ENCODE measurements around the gene PPM1G.

PPM1G gene

DNA sequence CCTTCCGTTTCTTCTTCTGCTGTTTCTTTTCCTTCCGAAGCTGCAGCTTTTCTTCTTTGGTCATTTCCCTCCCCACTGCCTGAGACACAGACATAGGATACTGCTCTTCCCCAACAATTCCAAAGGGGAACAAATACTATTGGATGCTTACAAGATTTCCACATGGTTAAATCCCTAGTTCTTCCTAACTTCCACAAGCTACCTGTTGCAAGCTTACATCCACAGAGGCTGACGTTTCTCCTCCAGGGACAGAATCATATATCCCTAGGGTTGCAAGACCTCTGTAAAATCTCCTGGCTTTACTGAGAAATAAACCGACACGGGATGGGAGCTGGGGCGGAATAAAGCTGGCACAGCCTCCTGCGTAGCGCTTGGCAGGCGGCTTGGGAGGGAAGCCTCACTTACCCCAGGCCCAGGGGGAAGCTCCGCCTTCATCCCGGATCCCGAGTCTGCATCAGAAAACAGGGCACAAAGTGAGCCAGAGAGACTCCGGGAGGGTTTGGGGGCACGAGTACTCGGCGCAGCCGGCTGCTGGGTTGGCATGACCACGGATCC lies 39.8 kb downstream of the PPM1G start:
- H3K36me3 ChIP-seq (ENCODE audit: control insufficient read depth, insufficient read depth, low read length), result peaks cover 5% of the 10 kb centered on the region
- no peak overlapping the region for H3K27ac ChIP-seq (ENCODE audit: low read depth, low read length)
- DNase-seq, result peak; percentile 79

GRCh38 chr2:27363933-27364332 lies 45.5 kb downstream of the PPM1G start:
- no peak overlapping the region for H3K56ac ChIP-seq (ENCODE audit: low read length)
- no peak overlapping the region for H3K18ac ChIP-seq (ENCODE audit: low read length)
- peaks cover 3% of the 10 kb centered on the region for H3K36me3 ChIP-seq (ENCODE audit: control insufficient read depth, insufficient read depth, low read length)
- peaks cover 6% of the 10 kb centered on the region for H3K79me1 ChIP-seq (ENCODE audit: low read length)
- no peak overlapping the region for H4K8ac ChIP-seq (ENCODE audit: low read depth, low read length)
- no peak for DNase-seq
- peaks cover 1% of the 10 kb centered on the region for H3K79me2 ChIP-seq (ENCODE audit: control insufficient read depth, insufficient read depth, low read length)
- WGBS (ENCODE audit: extremely low coverage, insufficient coverage, low lambda C conversion rate), result no CpG with 5 or more reads among the region's 2 CpGs
- no peak overlapping the region for H3K4me2 ChIP-seq (ENCODE audit: low read length)
- H3K27me3 ChIP-seq (ENCODE audit: insufficient read depth, low read length, poor library complexity), result no peaks in the 10 kb centered on the region
- no peak overlapping the region for H3K23ac ChIP-seq (ENCODE audit: low read length)
- no peak overlapping the region for H3K4me3 ChIP-seq (ENCODE audit: low read length)
- H2AK5ac ChIP-seq (ENCODE audit: low read length), result no peak overlapping the region
- no peak overlapping the region for H2BK5ac ChIP-seq (ENCODE audit: low read length)
- no peaks in the 10 kb centered on the region for H3K4me1 ChIP-seq (ENCODE audit: control insufficient read depth, low read depth, low read length)
- no peak overlapping the region for H3K27ac ChIP-seq (ENCODE audit: low read depth, low read length)
- H2BK120ac ChIP-seq (ENCODE audit: low read depth, low read length), result no peak overlapping the region
- no peak overlapping the region for H3K4ac ChIP-seq (ENCODE audit: low read depth, low read length)
- no peak overlapping the region for H4K5ac ChIP-seq (ENCODE audit: low read length)
- H3K9ac ChIP-seq (ENCODE audit: low read length), result no peak overlapping the region
- H2BK15ac ChIP-seq (replicated peaks; ENCODE audit: low read depth), result no peak overlapping the region

More for the DNA sequence above, 39.8 kb downstream of the PPM1G start:
- peak overlapping the region; percentile 69 for H3K4me3 ChIP-seq (ENCODE audit: low read length)
- peak overlapping the region; percentile 90 for H3K23ac ChIP-seq (ENCODE audit: low read length)
- no peaks in the 10 kb centered on the region for H3K27me3 ChIP-seq (ENCODE audit: insufficient read depth, low read length, poor library complexity)
- peaks cover 21% of the 10 kb centered on the region for H3K79me1 ChIP-seq (ENCODE audit: low read length)
- H2AK5ac ChIP-seq (ENCODE audit: low read length), result no peak overlapping the region
- H3K9ac ChIP-seq (ENCODE audit: low read length), result peak overlapping the region; percentile 91
- H3K4ac ChIP-seq (ENCODE audit: low read depth, low read length), result no peak overlapping the region
- H4K8ac ChIP-seq (ENCODE audit: low read depth, low read length), result no peak overlapping the region
- peak overlapping the region; percentile 97 for H3K56ac ChIP-seq (ENCODE audit: low read length)
- no peak overlapping the region for H4K5ac ChIP-seq (ENCODE audit: low read length)
- WGBS (ENCODE audit: extremely low coverage, insufficient coverage, low lambda C conversion rate), result no CpG with 5 or more reads among the region's 18 CpGs
- peak overlapping the region; percentile 67 for H3K4me2 ChIP-seq (ENCODE audit: low read length)
- H3K79me2 ChIP-seq (ENCODE audit: control insufficient read depth, insufficient read depth, low read length), result peaks cover 15% of the 10 kb centered on the region
- H3K18ac ChIP-seq (ENCODE audit: low read length), result no peak overlapping the region
- H2BK120ac ChIP-seq (ENCODE audit: low read depth, low read length), result no peak overlapping the region
- no peak overlapping the region for H2BK5ac ChIP-seq (ENCODE audit: low read length)
- no peak overlapping the region for H2BK15ac ChIP-seq (replicated peaks; ENCODE audit: low read depth)
- peaks cover 7% of the 10 kb centered on the region for H3K4me1 ChIP-seq (ENCODE audit: control insufficient read depth, low read depth, low read length)

DNA sequence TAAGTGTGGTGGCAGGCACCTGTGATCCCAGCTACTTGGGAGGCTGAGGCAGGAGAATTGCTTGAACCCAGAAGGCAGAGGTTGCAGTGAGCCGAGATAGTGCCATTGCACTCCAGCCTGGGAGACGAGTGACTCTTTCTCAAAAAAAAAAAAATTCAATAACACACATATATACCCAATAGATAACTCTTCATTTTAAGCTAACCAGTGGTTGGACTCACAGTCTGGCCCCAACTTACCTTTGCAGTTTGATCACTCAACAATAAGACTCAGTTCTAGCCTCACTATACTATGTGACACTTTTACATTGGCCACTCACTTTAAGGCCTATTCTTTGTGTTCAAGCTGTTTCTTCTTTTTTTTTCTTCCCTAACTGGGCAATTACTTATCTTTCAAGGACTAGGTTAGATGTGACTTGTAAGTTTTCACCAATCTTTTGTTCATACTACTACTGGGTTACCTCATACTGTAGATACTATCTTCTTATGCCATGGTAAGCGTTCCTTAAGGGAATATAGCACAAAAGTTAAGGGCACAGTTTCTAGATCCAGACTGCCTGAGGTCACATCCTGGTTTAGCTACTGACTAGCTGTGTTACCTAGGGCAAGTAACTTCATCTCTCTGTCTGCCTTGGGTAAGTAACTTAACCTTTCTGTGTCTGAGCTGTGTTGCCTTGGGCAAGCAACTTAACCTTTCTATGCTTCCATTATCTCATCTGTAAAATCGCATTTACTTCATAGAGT lies 46.5 kb downstream of the PPM1G start:
- Histone ChIP-seq H3K56ac (ENCODE audit: low read length) (no peak overlapping the region), H3K79me2 (ENCODE audit: control insufficient read depth, insufficient read depth, low read length) (peaks cover 3% of the 10 kb centered on the region), H3K4me3 (ENCODE audit: low read length) (no peak overlapping the region), H3K18ac (ENCODE audit: low read length) (no peak overlapping the region), H3K9ac (ENCODE audit: low read length) (no peak overlapping the region), H3K4me2 (ENCODE audit: low read length) (no peak overlapping the region), H3K36me3 (ENCODE audit: control insufficient read depth, insufficient read depth, low read length) (peaks cover 2% of the 10 kb centered on the region), H2AK5ac (ENCODE audit: low read length) (no peak overlapping the region), H2BK15ac (replicated peaks; ENCODE audit: low read depth) (no peak overlapping the region), H3K27ac (ENCODE audit: low read depth, low read length) (no peak overlapping the region), H3K27me3 (ENCODE audit: insufficient read depth, low read length, poor library complexity) (no peaks in the 10 kb centered on the region), H4K8ac (ENCODE audit: low read depth, low read length) (no peak overlapping the region), H2BK120ac (ENCODE audit: low read depth, low read length) (no peak overlapping the region), H3K79me1 (ENCODE audit: low read length) (no peaks in the 10 kb centered on the region), H2BK5ac (ENCODE audit: low read length) (no peak overlapping the region), H3K4me1 (ENCODE audit: control insufficient read depth, low read depth, low read length) (no peaks in the 10 kb centered on the region), H3K4ac (ENCODE audit: low read depth, low read length) (no peak overlapping the region), H4K5ac (ENCODE audit: low read length) (no peak overlapping the region), H3K23ac (ENCODE audit: low read length) (no peak overlapping the region)
- no peak for DNase-seq
- WGBS (ENCODE audit: extremely low coverage, insufficient coverage, low lambda C conversion rate), result no CpG with 5 or more reads among the region's 4 CpGs

DNA sequence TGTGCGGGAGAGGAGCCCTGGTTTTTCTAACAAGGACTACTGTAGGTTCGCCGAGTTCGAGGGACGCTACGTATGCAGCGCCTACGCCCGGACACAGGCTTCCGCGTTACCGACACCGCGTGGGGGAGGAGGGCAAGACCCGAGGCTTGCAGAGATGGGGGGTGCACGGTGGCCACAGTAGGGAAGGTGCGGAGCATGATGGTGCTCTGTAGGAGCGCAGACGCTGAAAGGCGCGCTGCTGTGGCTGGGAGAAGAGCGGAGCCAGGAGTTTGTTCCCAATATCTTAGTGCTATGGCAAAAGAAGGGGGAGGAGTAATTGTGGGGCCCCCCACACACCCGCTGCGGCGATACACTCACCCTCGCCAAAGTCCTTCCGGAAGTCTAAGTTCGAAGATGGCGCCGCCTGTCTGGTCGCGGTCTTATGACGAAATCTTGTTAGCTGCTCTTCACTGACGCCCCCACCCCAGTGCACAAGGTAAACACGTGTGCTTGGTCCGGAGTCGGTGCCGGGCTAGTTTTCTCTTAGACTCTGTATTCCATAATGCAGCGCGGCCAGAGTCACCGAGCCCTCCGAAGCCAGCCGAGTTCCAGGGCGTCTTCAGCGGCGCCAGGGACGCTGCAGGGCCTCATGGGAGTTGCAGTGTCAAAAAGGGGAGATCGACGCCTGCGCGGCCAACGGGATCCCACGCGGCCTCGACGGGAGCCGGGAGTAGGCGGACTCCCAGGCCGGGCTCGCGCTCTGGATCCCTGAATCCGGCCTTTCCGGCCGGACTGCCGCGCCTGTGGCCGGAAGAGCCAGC lies 52.8 kb downstream of the PPM1G start, which contains the start of gene GTF3C2:
GTF3C2 (minus strand) TSS at position 383 of the 800 bp plus-strand sequence. CDS start 13,210 bp downstream, outside the sequence.
- Histone ChIP-seq H3K79me1 (ENCODE audit: low read length) (peaks cover 7% of the 10 kb centered on the region), H3K27me3 (ENCODE audit: insufficient read depth, low read length, poor library complexity) (no peaks in the 10 kb centered on the region), H3K23ac (ENCODE audit: low read length) (peak within 1 kb of the TSS; percentile 45), H4K5ac (ENCODE audit: low read length) (peak within 1 kb of the TSS; percentile 72), H3K79me2 (ENCODE audit: control insufficient read depth, insufficient read depth, low read length) (peaks cover 36% of the 10 kb centered on the region), H3K4me2 (ENCODE audit: low read length) (peak within 1 kb of the TSS; percentile 85), H3K27ac (ENCODE audit: low read depth, low read length) (peak within 1 kb of the TSS; percentile 100), H3K4ac (ENCODE audit: low read depth, low read length) (peak within 1 kb of the TSS; percentile 91), H3K36me3 (ENCODE audit: control insufficient read depth, insufficient read depth, low read length) (no peaks in the 10 kb centered on the region), H4K8ac (ENCODE audit: low read depth, low read length) (peak within 1 kb of the TSS; percentile 98), H3K56ac (ENCODE audit: low read length) (peak within 1 kb of the TSS; percentile 98), H3K18ac (ENCODE audit: low read length) (peak within 1 kb of the TSS; percentile 97), H2BK5ac (ENCODE audit: low read length) (peak within 1 kb of the TSS; percentile 90), H3K9ac (ENCODE audit: low read length) (peak within 1 kb of the TSS; percentile 98), H2BK120ac (ENCODE audit: low read depth, low read length) (peak within 1 kb of the TSS; percentile 22), H2AK5ac (ENCODE audit: low read length) (peak within 1 kb of the TSS; percentile 82), H3K4me3 (ENCODE audit: low read length) (peak within 1 kb of the TSS; percentile 93), H2BK15ac (replicated peaks; ENCODE audit: low read depth) (no peak within 1 kb of the TSS), H3K4me1 (ENCODE audit: control insufficient read depth, low read depth, low read length) (no peaks in the 10 kb centered on the region)
- WGBS (ENCODE audit: extremely low coverage, insufficient coverage, low lambda C conversion rate), result no CpG with 5 or more reads among the region's 67 CpGs
- peak; percentile 100 for DNase-seq

GRCh38 chr2:27356056-27356381 lies 53.4 kb downstream of the PPM1G start:
- Histone ChIP-seq H3K4me3 (ENCODE audit: low read length) (peak overlapping the region; percentile 93), H3K56ac (ENCODE audit: low read length) (peak overlapping the region; percentile 98), H3K27ac (ENCODE audit: low read depth, low read length) (peak overlapping the region; percentile 100), H3K27me3 (ENCODE audit: insufficient read depth, low read length, poor library complexity) (no peaks in the 10 kb centered on the region), H3K79me1 (ENCODE audit: low read length) (peaks cover 7% of the 10 kb centered on the region), H3K36me3 (ENCODE audit: control insufficient read depth, insufficient read depth, low read length) (no peaks in the 10 kb centered on the region), H3K9ac (ENCODE audit: low read length) (peak overlapping the region; percentile 98), H3K18ac (ENCODE audit: low read length) (peak overlapping the region; percentile 15), H3K23ac (ENCODE audit: low read length) (no peak overlapping the region), H2BK120ac (ENCODE audit: low read depth, low read length) (peak overlapping the region; percentile 22), H3K4me1 (ENCODE audit: control insufficient read depth, low read depth, low read length) (no peaks in the 10 kb centered on the region), H2BK5ac (ENCODE audit: low read length) (peak overlapping the region; percentile 89), H2AK5ac (ENCODE audit: low read length) (no peak overlapping the region), H3K79me2 (ENCODE audit: control insufficient read depth, insufficient read depth, low read length) (peaks cover 40% of the 10 kb centered on the region), H3K4ac (ENCODE audit: low read depth, low read length) (peak overlapping the region; percentile 28), H3K4me2 (ENCODE audit: low read length) (peak overlapping the region; percentile 60), H4K8ac (ENCODE audit: low read depth, low read length) (no peak overlapping the region), H4K5ac (ENCODE audit: low read length) (peak overlapping the region; percentile 72), H2BK15ac (replicated peaks; ENCODE audit: low read depth) (no peak overlapping the region)
- WGBS (ENCODE audit: extremely low coverage, insufficient coverage, low lambda C conversion rate), result no CpG with 5 or more reads among the region's 12 CpGs
- peak; percentile 76 for DNase-seq

Measured in mesendoderm (in vitro differentiated cells).